ENCODE data around the gene ADAR. TPM values are rescaled to one million over a fixed set of nuclear protein-coding genes. Genes with fewer than 3 reads are reported as not detected.
A peak's percentile ranks its signal among the peaks of the same experiment; 100 is the strongest.

The ADAR gene
- total RNA-seq, 1 donor from 2014 or later: 180 TPM

GRCh38 chr1:154639876-154640275, 31.9 kb upstream of the ADAR start:
- Mint-ChIP-seq H3K36me3 (no peaks in the 10 kb centered on the region), H3K27ac (no peak overlapping the region), H3K4me3 (no peak overlapping the region)

DNA sequence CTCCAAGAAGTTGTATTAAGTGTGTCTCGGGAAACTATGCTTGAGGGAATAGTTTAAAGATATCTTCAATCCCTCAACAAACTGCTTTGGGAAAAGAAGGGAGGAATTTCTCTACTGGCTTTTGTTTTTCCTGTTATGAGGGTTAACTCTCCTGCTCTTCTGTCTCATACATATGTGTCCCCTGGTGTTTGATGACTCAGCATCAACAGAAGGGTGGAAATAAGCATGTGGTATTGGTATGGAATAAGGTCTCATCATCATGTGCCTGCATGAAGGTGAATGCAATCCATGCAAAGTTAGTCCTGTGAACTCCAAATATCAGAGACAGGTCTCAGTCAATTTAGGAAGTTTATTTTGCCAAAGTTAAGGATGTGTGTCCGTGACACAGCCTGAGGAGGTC, 27.2 kb upstream of the ADAR start:
- no peak for TF ChIP-seq CTCF (conservative IDR thresholded peaks at IDR 0.05)
- no peaks in the 10 kb centered on the region for H3K36me3 Mint-ChIP-seq
- no peak overlapping the region for H3K4me3 Mint-ChIP-seq
- H3K9me3 Mint-ChIP-seq: no peaks in the 10 kb centered on the region
- peaks cover 37% of the 10 kb centered on the region for H3K27me3 Mint-ChIP-seq
- H3K27ac Mint-ChIP-seq: no peak overlapping the region
- no peak for DNase-seq (ENCODE audit: extremely low spot score, unreplicated experiment)
- no peaks in the 10 kb centered on the region for H3K4me1 Mint-ChIP-seq (ENCODE audit: unreplicated experiment)

More at GRCh38 chr1:154639876-154640275, 31.9 kb upstream of the ADAR start:
- no peak for TF ChIP-seq CTCF (conservative IDR thresholded peaks at IDR 0.05)
- no peak for DNase-seq (ENCODE audit: extremely low spot score, unreplicated experiment)
- Mint-ChIP-seq H3K4me1 (ENCODE audit: unreplicated experiment) (no peaks in the 10 kb centered on the region), H3K9me3 (no peaks in the 10 kb centered on the region), H3K27me3 (peaks cover 22% of the 10 kb centered on the region)

GRCh38 chr1:154629675-154630073, 21.7 kb upstream of the ADAR start:
- H3K4me3 Mint-ChIP-seq: no peak overlapping the region
- peaks cover 17% of the 10 kb centered on the region for H3K27me3 Mint-ChIP-seq
- peaks cover 5% of the 10 kb centered on the region for H3K9me3 Mint-ChIP-seq
- H3K4me1 Mint-ChIP-seq (ENCODE audit: unreplicated experiment): peaks cover 13% of the 10 kb centered on the region
- H3K36me3 Mint-ChIP-seq: peaks cover 3% of the 10 kb centered on the region
- no peak overlapping the region for H3K27ac Mint-ChIP-seq
- TF ChIP-seq CTCF (conservative IDR thresholded peaks at IDR 0.05): no peak
- no peak for DNase-seq (ENCODE audit: extremely low spot score, unreplicated experiment)

GRCh38 chr1:154629061-154629674, 21.2 kb upstream of the ADAR start:
- H3K27me3 Mint-ChIP-seq: peaks cover 17% of the 10 kb centered on the region
- DNase-seq (ENCODE audit: extremely low spot score, unreplicated experiment): no peak
- peaks cover 5% of the 10 kb centered on the region for H3K9me3 Mint-ChIP-seq
- H3K4me3 Mint-ChIP-seq: peak overlapping the region; percentile 31
- peaks cover 3% of the 10 kb centered on the region for H3K36me3 Mint-ChIP-seq
- peak overlapping the region; percentile 45 for H3K27ac Mint-ChIP-seq
- peaks cover 13% of the 10 kb centered on the region for H3K4me1 Mint-ChIP-seq (ENCODE audit: unreplicated experiment)
- TF ChIP-seq CTCF (conservative IDR thresholded peaks at IDR 0.05): no peak

GRCh38 chr1:154628121-154628405, 20.1 kb upstream of the ADAR start:
- no peak for DNase-seq (ENCODE audit: extremely low spot score, unreplicated experiment)
- Mint-ChIP-seq H3K4me1 (ENCODE audit: unreplicated experiment) (peaks cover 13% of the 10 kb centered on the region), H3K36me3 (peaks cover 3% of the 10 kb centered on the region), H3K9me3 (peaks cover 5% of the 10 kb centered on the region), H3K4me3 (peak overlapping the region; percentile 97), H3K27ac (peak overlapping the region; percentile 100), H3K27me3 (peaks cover 14% of the 10 kb centered on the region)
- TF ChIP-seq CTCF (conservative IDR thresholded peaks at IDR 0.05): no peak

All from type B pancreatic cell (in vitro differentiated cells).